Activated CD8-positive, alpha-beta memory T cell treated with anti-CD3 and anti-CD28 coated beads, Interleukin-2, amount 50 U/mL, for 24 hours (primary cell): ENCODE data around the gene GAGE12D.
"Not testable (repeated sequence)": the region's sequence is repeated elsewhere in the genome, so short reads cannot be mapped to it uniquely, and the experiment has no call there.

Experiments used
- DNase-seq: peaks from one replicate; pipeline ENCODE4 v3.0.0-alpha.2; 2020; ENCODE audit errors: extremely low read depth

GAGE12D gene, protein sequence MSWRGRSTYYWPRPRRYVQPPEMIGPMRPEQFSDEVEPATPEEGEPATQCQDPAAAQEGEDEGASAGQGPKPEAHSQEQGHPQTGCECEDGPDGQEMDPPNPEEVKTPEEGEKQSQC

DNA sequence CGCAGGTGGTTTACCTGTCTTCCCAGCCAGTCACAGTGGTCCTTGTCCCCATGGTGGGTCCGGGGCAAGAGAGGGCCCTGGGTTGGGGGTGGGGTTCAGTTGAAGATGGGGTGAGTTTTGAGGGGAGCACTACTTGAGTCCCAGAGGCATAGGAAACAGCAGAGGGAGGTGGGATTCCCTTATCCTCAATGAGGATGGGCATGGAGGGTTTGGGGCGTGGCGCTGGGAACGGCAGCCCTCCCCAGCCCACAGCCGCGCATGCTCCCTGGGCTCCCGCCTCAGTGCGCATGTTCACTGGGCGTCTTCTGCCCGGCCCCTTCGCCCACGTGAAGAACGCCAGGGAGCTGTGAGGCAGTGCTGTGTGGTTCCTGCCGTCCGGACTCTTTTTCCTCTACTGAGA lies at the start of gene GAGE12D:
TSS of gene GAGE12D (plus strand) at position 301 of the 400 bp plus-strand sequence. CDS start 1,155 bp downstream, outside the sequence.
- DNase-seq, result not testable (repeated sequence)

- DNase-seq, result not testable (repeated sequence)
Measured at GRCh38 chrX:49531877-49532276, 9.7 kb upstream of the GAGE12D start, which contains the start of gene GAGE12C. Gene GAGE12C, plus strand, starts transcription at chrX:49532177. Its CDS starts 1,155 bp downstream, at chrX:49533332.

GRCh38 chrX:49550989-49551388 lies 9.5 kb downstream of the GAGE12D start, which contains the start of gene GAGE12E:
Gene GAGE12E, plus strand, starts transcription at chrX:49551289. Its CDS starts 1,155 bp downstream, at chrX:49552444.
- not testable (repeated sequence) for DNase-seq

DNA sequence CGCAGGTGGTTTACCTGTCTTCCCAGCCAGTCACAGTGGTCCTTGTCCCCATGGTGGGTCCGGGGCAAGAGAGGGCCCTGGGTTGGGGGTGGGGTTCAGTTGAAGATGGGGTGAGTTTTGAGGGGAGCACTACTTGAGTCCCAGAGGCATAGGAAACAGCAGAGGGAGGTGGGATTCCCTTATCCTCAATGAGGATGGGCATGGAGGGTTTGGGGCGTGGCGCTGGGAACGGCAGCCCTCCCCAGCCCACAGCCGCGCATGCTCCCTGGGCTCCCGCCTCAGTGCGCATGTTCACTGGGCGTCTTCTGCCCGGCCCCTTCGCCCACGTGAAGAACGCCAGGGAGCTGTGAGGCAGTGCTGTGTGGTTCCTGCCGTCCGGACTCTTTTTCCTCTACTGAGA lies 19.0 kb downstream of the GAGE12D start, which contains the start of gene GAGE12F:
TSS of gene GAGE12F (plus strand) at position 301 of the 400 bp plus-strand sequence. CDS start 1,155 bp downstream, outside the sequence.
- not testable (repeated sequence) for DNase-seq

DNA sequence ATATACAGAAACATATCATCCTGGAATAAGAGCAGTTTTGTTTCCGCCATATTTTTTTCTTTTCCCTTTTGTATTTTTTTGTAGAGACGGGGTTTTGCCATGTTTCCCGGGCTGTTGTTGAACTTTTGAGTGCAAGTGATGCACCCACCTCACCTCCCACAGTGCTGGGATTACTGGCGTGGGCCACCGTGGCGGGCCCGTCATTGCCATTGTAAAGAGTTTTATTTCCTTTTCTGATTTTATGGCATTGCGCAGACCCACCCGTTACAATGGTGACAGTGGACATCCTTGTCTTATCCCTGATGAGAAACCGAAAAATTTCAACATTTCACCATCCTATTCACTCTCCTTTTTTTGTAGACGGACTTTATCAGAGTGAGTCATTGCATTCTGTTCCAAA lies 27.2 kb downstream of the GAGE12D start:
- not testable (repeated sequence) for DNase-seq

DNA sequence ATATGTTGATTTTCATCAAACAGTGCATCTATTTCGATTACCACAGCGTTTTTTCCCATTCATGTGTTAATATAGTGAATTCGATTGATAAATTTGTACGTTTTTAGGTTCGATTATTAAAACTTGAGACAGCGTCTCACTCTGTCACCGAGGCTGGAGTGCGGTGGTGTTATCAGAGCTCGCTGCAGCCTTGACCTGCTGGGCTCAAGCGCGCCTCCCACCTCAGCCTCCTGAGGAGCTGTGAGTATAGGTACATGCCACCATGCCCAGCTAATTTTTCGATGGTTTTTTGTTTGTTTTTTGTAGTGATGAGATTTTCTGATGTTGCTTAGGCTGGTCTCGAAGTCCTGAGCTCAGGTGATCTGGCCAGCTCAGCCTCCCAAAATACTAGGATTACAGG lies 27.6 kb downstream of the GAGE12D start:
- not testable (repeated sequence) for DNase-seq

- not testable (repeated sequence) for DNase-seq
Measured at GRCh38 chrX:49570100-49570499, 28.6 kb downstream of the GAGE12D start, which contains the start of gene GAGE12G. Gene GAGE12G, plus strand, starts transcription at chrX:49570400. Its CDS starts 1,155 bp downstream, at chrX:49571555.

- DNase-seq, result not testable (repeated sequence)
Measured at GRCh38 chrX:49579649-49580048, 38.1 kb downstream of the GAGE12D start, which contains the start of gene GAGE12H. Gene GAGE12H, plus strand, starts transcription at chrX:49579949. Its CDS starts 1,155 bp downstream, at chrX:49581104.

DNA sequence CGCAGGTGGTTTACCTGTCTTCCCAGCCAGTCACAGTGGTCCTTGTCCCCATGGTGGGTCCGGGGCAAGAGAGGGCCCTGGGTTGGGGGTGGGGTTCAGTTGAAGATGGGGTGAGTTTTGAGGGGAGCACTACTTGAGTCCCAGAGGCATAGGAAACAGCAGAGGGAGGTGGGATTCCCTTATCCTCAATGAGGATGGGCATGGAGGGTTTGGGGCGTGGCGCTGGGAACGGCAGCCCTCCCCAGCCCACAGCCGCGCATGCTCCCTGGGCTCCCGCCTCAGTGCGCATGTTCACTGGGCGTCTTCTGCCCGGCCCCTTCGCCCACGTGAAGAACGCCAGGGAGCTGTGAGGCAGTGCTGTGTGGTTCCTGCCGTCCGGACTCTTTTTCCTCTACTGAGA lies 47.7 kb downstream of the GAGE12D start, which contains the start of gene GAGE2A:
TSS of gene GAGE2A (plus strand) at position 301 of the 400 bp plus-strand sequence. CDS start 1,155 bp downstream, outside the sequence.
- DNase-seq, result not testable (repeated sequence)

- DNase-seq, result not testable (repeated sequence)
Measured at GRCh38 chrX:49589769-49590478, 48.4 kb downstream of the GAGE12D start.

DNA sequence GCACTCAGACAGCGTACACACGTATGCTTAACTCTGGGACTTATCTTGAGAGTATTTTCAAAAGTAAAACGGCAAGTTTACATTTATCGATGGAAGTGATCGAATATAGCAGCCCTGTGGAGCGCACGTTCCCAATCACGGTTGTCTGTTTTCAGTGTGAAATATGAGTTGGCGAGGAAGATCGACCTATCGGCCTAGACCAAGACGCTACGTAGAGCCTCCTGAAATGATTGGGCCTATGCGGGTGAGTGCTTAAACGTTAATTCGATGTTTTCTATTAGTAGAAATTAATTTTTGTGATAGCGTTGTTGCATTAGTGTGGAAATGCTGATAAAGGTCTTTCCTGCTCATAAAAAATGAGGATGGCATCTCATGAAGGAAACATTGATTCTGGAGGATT lies 49.0 kb downstream of the GAGE12D start:
- DNase-seq, result not testable (repeated sequence)
